A673 (cell line): ENCODE results near the gene IGFBP2. TPM values are rescaled to one million over a fixed set of nuclear protein-coding genes. Genes with fewer than 3 reads are reported as not detected.

Experiments
- BruUV-seq: library from RNA; stranded (reverse); fragments of 400-500 nt; replicated peaks from 2 replicates; lab custom pipeline; 2021; lab: Mats Ljungman, UMichigan
- CTCF ChIA-PET: fragments of 300-600 bp; sonication (Branson Sonifier 250); formaldehyde crosslinking; loops from one replicate; lab custom pipeline; 2022; ENCODE audit warnings: antibody characterized with exemption; lab: Charles Lee
- POLR2A ChIA-PET: fragments of 300-600 bp; sonication (Branson Sonifier 250); formaldehyde crosslinking; loops from one replicate; lab custom pipeline; 2022; ENCODE audit warnings: antibody characterized with exemption; ENCODE audit not compliant: low non-redundant PET; lab: Charles Lee
- DNase-seq: peaks from one replicate; pipeline ENCODE4 v3.0.0-alpha.2; 2015; ENCODE audit warnings: low spot score
- H3K27ac ChIP-seq: fragments of 200-600 bp; sonication (generic); 2 replicates; pipeline ENCODE4 v1.5.1; 2016; ENCODE audit warnings: mixed run types, low read depth, mild to moderate bottlenecking, mixed read lengths, antibody characterized with exemption, low read length; ENCODE audit not compliant: poor library complexity, severe bottlenecking
- H3K27me3 ChIP-seq: fragments of 200-600 bp; sonication (generic); replicated peaks from 2 replicates; pipeline ENCODE4 v1.6.1; 2017; ENCODE audit warnings: mixed run types, low read depth, mild to moderate bottlenecking, mixed read lengths, antibody characterized with exemption, low read length; ENCODE audit not compliant: insufficient read depth, poor library complexity
- H3K36me3 ChIP-seq: fragments of 200-600 bp; sonication (generic); 2 replicates; pipeline ENCODE4 v1.6.1; 2016; ENCODE audit warnings: mixed run types, mild to moderate bottlenecking, mixed read lengths, antibody characterized with exemption, low read length; ENCODE audit not compliant: insufficient read depth, poor library complexity, severe bottlenecking
- H3K4me1 ChIP-seq: fragments of 200-600 bp; sonication (generic); 2 replicates; pipeline ENCODE4 v1.6.1; 2017; ENCODE audit warnings: mixed run types, mild to moderate bottlenecking, mixed read lengths, antibody characterized with exemption, low read length; ENCODE audit not compliant: insufficient read depth, poor library complexity, severe bottlenecking
- H3K4me3 ChIP-seq: fragments of 200-600 bp; sonication (generic); 2 replicates; pipeline ENCODE4 v1.5.1; 2016; ENCODE audit warnings: low read depth, mixed run types, mild to moderate bottlenecking, mixed read lengths, low read length; ENCODE audit not compliant: poor library complexity, severe bottlenecking
- H3K9me3 ChIP-seq: fragments of 200-600 bp; sonication (generic); 2 replicates; pipeline ENCODE4 v1.6.1; 2016; ENCODE audit warnings: mixed run types, low read depth, mild to moderate bottlenecking, mixed read lengths, antibody characterized with exemption, low read length; ENCODE audit not compliant: poor library complexity, severe bottlenecking
- EZH2 ChIP-seq: fragments of 200-600 bp; sonication (generic); IDR thresholded peaks from 2 replicates; pipeline ENCODE4 v1.6.1; 2017; ENCODE audit warnings: borderline replicate concordance, low read depth, mild to moderate bottlenecking, mixed read lengths, antibody characterized with exemption, low read length; ENCODE audit not compliant: poor library complexity, severe bottlenecking
- intact Hi-C: fragments of 100-400 bp; cut with micrococcal nuclease; formaldehyde crosslinking; loops from one replicate; pipeline ENCODE4 v1.10.0; 2022; ENCODE audit not compliant: unreplicated experiment
- total RNA-seq: library from RNA; stranded (reverse); gene quantifications from 2 replicates; pipeline ENCODE4 v1.2.3, GENCODE V29; 2021
- TF ChIP-seq, protein P1 (sequence below): fragments of 300-800, 200-600 bp; sonication (generic); conservative IDR thresholded peaks from 2 replicates; pipeline ENCODE4 v1.5.1; 2017; ENCODE audit warnings: low read depth, mild to moderate bottlenecking, antibody characterized with exemption, low read length, moderate library complexity, mixed read lengths

The IGFBP2 gene
- total RNA-seq, 1 experiment from 2014 or later: 614 TPM

DNA sequence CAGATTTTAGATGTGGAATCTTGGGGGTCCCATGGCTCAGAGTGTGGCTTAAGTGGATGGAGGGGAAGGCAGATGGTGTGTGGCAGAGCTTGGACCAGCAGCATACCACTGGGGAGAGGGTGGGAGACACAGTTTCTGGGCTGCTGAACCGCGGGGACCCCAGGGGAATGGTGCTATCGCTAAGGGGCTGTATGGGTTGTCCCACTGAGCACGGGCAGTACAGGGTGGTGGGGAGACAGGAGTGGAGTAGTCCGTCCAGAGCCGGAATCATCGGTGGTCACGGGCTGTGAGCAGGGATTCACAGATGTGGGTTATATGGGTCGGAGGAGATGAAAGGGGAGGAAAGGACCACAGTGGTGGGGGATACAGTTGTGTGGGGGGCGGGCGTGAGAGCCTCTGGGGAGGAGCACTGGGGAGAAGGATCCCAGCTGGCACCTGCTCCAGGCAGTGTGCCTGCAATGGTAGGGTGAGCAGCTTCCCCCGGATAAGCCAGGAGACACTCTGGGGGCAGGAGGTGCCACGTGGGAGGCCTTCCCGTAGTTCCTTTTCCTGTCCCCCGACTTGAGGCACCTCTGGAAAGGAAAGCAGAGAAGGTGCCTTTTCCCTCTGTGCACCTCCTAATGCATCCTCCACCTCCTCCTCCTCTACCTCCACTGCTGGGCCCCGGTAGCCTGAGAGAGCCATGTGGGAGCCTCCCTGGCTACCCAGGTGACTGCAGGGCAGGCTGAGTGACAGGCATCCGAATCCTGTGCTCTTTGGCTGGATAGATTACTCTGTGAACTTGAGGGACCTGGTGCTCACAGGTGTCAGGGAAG is 37.3 kb downstream of the IGFBP2 start:
- ChIA-PET POLR2A (no interaction called here), CTCF (interaction anchor here (0.6 kb wide), 1 partner anchor 23 kb away, joined by 3 read pairs; no protein-coding TSS in a partner anchor)
- intact Hi-C loops: no loop called here
- no peak overlapping the region for H3K4me3 ChIP-seq
- no peak for DNase-seq
- no peaks in the 10 kb centered on the region for H3K9me3 ChIP-seq
- H3K27ac ChIP-seq: no peak overlapping the region
- H3K4me1 ChIP-seq: peaks cover 6% of the 10 kb centered on the region
- no peak for TF ChIP-seq EZH2
- TF ChIP-seq, protein P1, sequence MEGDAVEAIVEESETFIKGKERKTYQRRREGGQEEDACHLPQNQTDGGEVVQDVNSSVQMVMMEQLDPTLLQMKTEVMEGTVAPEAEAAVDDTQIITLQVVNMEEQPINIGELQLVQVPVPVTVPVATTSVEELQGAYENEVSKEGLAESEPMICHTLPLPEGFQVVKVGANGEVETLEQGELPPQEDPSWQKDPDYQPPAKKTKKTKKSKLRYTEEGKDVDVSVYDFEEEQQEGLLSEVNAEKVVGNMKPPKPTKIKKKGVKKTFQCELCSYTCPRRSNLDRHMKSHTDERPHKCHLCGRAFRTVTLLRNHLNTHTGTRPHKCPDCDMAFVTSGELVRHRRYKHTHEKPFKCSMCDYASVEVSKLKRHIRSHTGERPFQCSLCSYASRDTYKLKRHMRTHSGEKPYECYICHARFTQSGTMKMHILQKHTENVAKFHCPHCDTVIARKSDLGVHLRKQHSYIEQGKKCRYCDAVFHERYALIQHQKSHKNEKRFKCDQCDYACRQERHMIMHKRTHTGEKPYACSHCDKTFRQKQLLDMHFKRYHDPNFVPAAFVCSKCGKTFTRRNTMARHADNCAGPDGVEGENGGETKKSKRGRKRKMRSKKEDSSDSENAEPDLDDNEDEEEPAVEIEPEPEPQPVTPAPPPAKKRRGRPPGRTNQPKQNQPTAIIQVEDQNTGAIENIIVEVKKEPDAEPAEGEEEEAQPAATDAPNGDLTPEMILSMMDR: no peak
- BruUV-seq: no TSS peak
- no peaks in the 10 kb centered on the region for H3K27me3 ChIP-seq
- peaks cover 9% of the 10 kb centered on the region for H3K36me3 ChIP-seq

DNA sequence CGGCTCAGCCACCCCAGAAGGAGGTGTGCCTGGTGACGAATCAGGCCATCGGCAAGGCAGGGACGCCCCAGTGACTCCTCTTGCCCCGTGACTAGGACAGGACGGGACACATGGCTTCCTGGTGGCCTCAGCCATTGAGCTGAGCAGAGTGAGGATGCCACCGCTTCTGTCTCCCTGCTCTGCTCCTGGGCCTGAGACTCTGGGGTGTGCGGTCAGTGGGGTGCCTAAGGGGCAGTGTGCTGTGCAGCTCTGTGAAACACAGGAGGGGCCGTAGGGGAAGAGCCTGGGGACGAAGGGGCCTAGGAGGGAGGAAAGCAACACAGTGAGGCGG is 37.8 kb downstream of the IGFBP2 start:
- Histone ChIP-seq H3K27ac (no peak overlapping the region), H3K4me3 (no peak overlapping the region), H3K4me1 (no peaks in the 10 kb centered on the region), H3K27me3 (no peaks in the 10 kb centered on the region), H3K36me3 (peaks cover 8% of the 10 kb centered on the region), H3K9me3 (no peaks in the 10 kb centered on the region)
- ChIA-PET CTCF (interaction anchor here (0.5 kb wide), 1 partner anchor 70 kb away, joined by 10 read pairs; no protein-coding TSS in a partner anchor), POLR2A (no interaction called here)
- TF ChIP-seq, protein P1: no peak
- no peak for TF ChIP-seq EZH2
- BruUV-seq: no TSS peak
- intact Hi-C loops: no loop called here
- no peak for DNase-seq

DNA sequence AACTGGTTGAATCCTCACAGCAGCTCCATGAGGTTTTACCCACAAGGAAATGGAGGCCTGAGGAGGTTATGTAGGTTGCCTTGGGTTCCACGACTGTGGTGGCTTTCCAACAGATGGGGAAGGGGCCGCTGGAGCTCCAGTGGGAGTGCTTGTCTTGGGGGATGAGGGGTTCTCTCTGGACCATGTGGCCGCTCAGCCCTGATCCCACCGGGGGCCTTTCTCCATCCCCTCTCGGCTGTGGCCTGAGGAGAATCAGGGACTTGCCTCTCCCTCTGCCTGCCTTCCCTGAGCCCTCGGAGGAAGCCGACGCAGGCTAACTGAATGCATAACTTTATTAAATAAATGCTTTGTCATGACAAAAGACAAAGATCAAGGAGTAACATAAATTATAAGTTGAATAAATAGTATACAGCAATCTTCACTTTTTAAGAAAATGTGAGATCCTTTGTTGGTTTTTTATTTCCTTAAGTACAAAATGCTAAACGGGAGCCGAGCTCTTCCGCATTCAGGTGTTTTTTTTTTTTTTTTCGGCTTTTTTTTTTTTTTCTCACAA is 38.6 kb downstream of the IGFBP2 start:
- no peak for TF ChIP-seq EZH2
- DNase-seq: no peak
- Histone ChIP-seq H3K9me3 (no peaks in the 10 kb centered on the region), H3K36me3 (peaks cover 7% of the 10 kb centered on the region), H3K27ac (no peak overlapping the region), H3K4me1 (no peaks in the 10 kb centered on the region), H3K4me3 (no peak overlapping the region), H3K27me3 (no peaks in the 10 kb centered on the region)
- no TSS peak for BruUV-seq
- POLR2A ChIA-PET: interaction anchor here (0.6 kb wide), 1 partner anchor 146 kb away, joined by 3 read pairs; no protein-coding TSS in a partner anchor
- intact Hi-C loops: no loop called here
- CTCF ChIA-PET: no interaction called here
